ENCODE data around the gene KCNH3. TPM values are rescaled to one million over a fixed set of nuclear protein-coding genes. Genes with fewer than 3 reads are reported as not detected.

KCNH3 gene
- total and polyA plus RNA-seq, 2 of the 13 experiments (the other 11 are each of a cell fraction or from before 2014, with no cell fraction given) = 0.01 to 0.07 TPM

DNA sequence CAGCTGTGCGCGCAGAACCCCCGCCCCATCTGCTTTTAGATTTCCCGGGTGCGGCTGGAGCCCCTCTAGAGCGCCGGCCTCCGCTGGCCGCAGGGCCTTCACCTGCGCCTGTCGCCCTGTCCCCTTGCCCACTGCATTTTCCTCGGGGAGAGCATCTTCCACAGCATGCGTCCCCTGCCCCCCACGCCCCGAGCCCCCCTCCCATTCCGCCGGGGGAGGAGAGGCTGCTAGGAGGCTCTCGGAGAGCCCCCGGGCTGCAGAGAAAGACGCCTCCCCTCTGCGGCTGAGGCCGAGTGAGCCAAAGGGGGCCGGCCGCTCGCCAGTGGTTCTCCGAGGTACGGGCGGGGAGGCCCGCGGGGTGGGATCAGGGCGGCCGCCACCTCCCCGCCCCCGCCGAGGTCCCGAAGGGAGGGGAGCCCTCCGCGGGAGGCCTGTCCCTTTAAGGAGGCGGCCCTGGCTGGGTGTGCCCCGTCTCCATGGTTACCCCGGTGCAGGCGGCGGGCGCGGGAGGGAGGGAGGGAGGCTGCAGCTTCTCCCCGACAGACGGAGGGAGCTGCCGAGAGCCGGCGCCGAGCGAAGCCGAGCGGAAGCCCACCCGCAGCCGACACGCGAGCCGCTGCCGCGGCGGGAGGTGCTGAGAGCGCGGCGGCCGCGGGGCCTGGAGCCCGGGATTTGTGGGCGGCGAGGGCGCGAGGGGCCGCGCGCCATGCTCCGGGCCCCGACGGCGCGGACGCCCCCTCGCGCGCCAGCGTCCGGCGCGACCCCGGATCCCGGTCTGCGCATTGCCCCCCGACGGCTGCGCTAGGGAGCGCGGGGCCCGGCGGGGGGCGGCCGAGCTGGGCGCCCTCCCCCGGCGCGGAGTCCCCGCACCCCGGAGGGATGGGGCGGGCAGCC, at the start of gene KCNH3 (continued):
- TF ChIP-seq, protein P1, sequence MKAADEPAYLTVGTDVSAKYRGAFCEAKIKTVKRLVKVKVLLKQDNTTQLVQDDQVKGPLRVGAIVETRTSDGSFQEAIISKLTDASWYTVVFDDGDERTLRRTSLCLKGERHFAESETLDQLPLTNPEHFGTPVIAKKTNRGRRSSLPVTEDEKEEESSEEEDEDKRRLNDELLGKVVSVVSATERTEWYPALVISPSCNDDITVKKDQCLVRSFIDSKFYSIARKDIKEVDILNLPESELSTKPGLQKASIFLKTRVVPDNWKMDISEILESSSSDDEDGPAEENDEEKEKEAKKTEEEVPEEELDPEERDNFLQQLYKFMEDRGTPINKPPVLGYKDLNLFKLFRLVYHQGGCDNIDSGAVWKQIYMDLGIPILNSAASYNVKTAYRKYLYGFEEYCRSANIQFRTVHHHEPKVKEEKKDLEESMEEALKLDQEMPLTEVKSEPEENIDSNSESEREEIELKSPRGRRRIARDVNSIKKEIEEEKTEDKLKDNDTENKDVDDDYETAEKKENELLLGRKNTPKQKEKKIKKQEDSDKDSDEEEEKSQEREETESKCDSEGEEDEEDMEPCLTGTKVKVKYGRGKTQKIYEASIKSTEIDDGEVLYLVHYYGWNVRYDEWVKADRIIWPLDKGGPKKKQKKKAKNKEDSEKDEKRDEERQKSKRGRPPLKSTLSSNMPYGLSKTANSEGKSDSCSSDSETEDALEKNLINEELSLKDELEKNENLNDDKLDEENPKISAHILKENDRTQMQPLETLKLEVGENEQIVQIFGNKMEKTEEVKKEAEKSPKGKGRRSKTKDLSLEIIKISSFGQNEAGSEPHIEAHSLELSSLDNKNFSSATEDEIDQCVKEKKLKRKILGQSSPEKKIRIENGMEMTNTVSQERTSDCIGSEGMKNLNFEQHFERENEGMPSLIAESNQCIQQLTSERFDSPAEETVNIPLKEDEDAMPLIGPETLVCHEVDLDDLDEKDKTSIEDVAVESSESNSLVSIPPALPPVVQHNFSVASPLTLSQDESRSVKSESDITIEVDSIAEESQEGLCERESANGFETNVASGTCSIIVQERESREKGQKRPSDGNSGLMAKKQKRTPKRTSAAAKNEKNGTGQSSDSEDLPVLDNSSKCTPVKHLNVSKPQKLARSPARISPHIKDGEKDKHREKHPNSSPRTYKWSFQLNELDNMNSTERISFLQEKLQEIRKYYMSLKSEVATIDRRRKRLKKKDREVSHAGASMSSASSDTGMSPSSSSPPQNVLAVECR (CRISPR knock-in tag; IDR thresholded peaks at IDR 0.05; ENCODE audit: borderline replicate concordance) = 0 out of 2 replicates have a peak, but pooled peaks have one; percentile 20

DNA sequence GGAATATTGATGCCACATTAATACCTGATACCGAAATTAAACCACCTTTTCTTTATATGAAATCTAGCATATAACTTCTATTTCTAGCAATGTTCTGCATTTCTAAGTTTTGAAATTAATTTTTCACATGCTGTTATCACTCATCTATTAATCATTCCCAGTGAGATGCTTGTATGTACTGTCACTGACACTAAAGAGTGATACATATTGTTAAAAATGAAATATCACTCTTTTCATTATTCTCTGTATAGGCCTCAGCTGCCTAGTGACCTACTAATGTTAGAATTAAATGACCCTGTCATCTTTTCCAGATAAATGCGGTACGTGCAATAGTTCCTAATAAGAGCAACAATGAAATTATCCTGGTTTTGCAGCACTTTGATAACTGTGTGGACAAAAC, 49.7 kb upstream of the KCNH3 start:
- DNase-seq (ENCODE audit: low spot score) (no peak), ATAC-seq (no peak), FAIRE-seq (no peak)
- in situ Hi-C loops (cut with HindIII; ENCODE audit: extremely low pct_ligation_motif_present, low pct_unique_long_range_greater_than_20kb) (no loop called here), intact Hi-C loops (cut with micrococcal nuclease; ENCODE audit: unreplicated experiment) (no loop called here)
- BruUV-seq (replicated peaks) = no TSS peak
- no peaks in the 10 kb centered on the region for H3K27me3 ChIP-seq (ENCODE audit: control insufficient read depth in 1 of 2, insufficient read depth in 2 of 2, low read length in 2 of 2)
- POLR2A ChIA-PET = no interaction called here
- CTCF ChIA-PET (ENCODE audit: low intra/inter-chr PET ratio, low total read pairs) = no interaction called here
- H3K27ac ChIP-seq (ENCODE audit: extremely low read length, insufficient read depth, low read length) = no peak overlapping the region
- H3K79me2 ChIP-seq (ENCODE audit: insufficient read depth, low read length) = no peaks in the 10 kb centered on the region
- H2AFZ ChIP-seq (ENCODE audit: low read length) = no peak overlapping the region
- WGBS (ENCODE audit: low lambda C conversion rate) = 95% methylated on average over 3 of the region's 3 CpGs
- peaks cover 0 to 32% of the 10 kb centered on the region in 2 experiments; a peak in 3 of 5 replicates for H3K36me3 ChIP-seq (replicated peaks in 1 of 2; ENCODE audit: control insufficient read depth in 1 of 2, insufficient read depth in 2 of 2, low read length in 2 of 2)
- H3K9ac ChIP-seq (ENCODE audit: insufficient read depth, low read depth, low read length) = no peak overlapping the region
- H3K4me1 ChIP-seq (ENCODE audit: insufficient read depth, low read length) = no peaks in the 10 kb centered on the region
- no peak overlapping the region for H3K4me2 ChIP-seq (ENCODE audit: low read depth, low read length)
- H3K9me3 ChIP-seq (ENCODE audit: low read length) = no peaks in the 10 kb centered on the region
- no peak overlapping the region for H3K4me3 ChIP-seq (replicated peaks in 1 of 3; ENCODE audit: insufficient read depth in 1 of 3, low read depth in 2 of 3, low read length in 3 of 3)
- H4K20me1 ChIP-seq (ENCODE audit: insufficient read depth, low read length) = no peaks in the 10 kb centered on the region
- no peak for TF ChIP-seq STAG1 (CRISPR knock-in tag; IDR thresholded peaks at IDR 0.05)
- TF ChIP-seq ZNF143 (CRISPR knock-in tag; IDR thresholded peaks at IDR 0.05) = no peak
- TF ChIP-seq FOSL2 (CRISPR knock-in tag; IDR thresholded peaks at IDR 0.05) = no peak
- TF ChIP-seq ZNF782 (CRISPR knock-in tag; IDR thresholded peaks at IDR 0.05; ENCODE audit: borderline replicate concordance) = no peak
- no peak for TF ChIP-seq ZNF441 (CRISPR knock-in tag; IDR thresholded peaks at IDR 0.05; ENCODE audit: borderline replicate concordance)
- TF ChIP-seq, protein P2, sequence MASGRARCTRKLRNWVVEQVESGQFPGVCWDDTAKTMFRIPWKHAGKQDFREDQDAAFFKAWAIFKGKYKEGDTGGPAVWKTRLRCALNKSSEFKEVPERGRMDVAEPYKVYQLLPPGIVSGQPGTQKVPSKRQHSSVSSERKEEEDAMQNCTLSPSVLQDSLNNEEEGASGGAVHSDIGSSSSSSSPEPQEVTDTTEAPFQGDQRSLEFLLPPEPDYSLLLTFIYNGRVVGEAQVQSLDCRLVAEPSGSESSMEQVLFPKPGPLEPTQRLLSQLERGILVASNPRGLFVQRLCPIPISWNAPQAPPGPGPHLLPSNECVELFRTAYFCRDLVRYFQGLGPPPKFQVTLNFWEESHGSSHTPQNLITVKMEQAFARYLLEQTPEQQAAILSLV (CRISPR knock-in tag; IDR thresholded peaks at IDR 0.05; ENCODE audit: borderline replicate concordance) = no peak
- no peak for TF ChIP-seq ERF (CRISPR knock-in tag; IDR thresholded peaks at IDR 0.05)
- TF ChIP-seq PRPF4 (IDR thresholded peaks at IDR 0.05; ENCODE audit: low read depth, low read length, poor library complexity, severe bottlenecking) = no peak
- no peak for TF ChIP-seq POLR2G (IDR thresholded peaks at IDR 0.05; ENCODE audit: low read depth, low read length)
- TF ChIP-seq, protein P3, sequence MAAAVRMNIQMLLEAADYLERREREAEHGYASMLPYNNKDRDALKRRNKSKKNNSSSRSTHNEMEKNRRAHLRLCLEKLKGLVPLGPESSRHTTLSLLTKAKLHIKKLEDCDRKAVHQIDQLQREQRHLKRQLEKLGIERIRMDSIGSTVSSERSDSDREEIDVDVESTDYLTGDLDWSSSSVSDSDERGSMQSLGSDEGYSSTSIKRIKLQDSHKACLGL (CRISPR knock-in tag; IDR thresholded peaks at IDR 0.05) = no peak
- TF ChIP-seq, protein P4, sequence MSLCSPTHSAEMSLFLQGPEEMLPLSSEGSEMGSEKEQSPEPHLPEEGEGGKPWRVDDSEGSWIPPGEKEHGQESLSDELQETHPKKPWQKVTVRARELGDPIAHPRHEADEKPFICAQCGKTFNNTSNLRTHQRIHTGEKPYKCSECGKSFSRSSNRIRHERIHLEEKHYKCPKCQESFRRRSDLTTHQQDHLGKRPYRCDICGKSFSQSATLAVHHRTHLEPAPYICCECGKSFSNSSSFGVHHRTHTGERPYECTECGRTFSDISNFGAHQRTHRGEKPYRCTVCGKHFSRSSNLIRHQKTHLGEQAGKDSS (CRISPR knock-in tag; IDR thresholded peaks at IDR 0.05; ENCODE audit: borderline replicate concordance, low read depth) = no peak
- TF ChIP-seq CENPT (CRISPR knock-in tag; IDR thresholded peaks at IDR 0.05; ENCODE audit: low read depth) = no peak
- TF ChIP-seq NFATC3 (CRISPR knock-in tag; IDR thresholded peaks at IDR 0.05) = no peak
- TF ChIP-seq, protein P5, sequence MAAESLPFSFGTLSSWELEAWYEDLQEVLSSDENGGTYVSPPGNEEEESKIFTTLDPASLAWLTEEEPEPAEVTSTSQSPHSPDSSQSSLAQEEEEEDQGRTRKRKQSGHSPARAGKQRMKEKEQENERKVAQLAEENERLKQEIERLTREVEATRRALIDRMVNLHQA (CRISPR knock-in tag; IDR thresholded peaks at IDR 0.05) = no peak

Measured in HepG2 (cell line).